GM12874 (cell line): ENCODE measurements around the gene NDUFB8.

Source experiments
- TF ChIP-seq, protein P1 (sequence below): IDR thresholded peaks from 2 replicates; pipeline ENCODE4 v1.5.1; 2011; ENCODE audit warnings: low read depth, mild to moderate bottlenecking, control low read depth, low read length, moderate library complexity; ENCODE audit not compliant: insufficient read depth

Gene NDUFB8

DNA sequence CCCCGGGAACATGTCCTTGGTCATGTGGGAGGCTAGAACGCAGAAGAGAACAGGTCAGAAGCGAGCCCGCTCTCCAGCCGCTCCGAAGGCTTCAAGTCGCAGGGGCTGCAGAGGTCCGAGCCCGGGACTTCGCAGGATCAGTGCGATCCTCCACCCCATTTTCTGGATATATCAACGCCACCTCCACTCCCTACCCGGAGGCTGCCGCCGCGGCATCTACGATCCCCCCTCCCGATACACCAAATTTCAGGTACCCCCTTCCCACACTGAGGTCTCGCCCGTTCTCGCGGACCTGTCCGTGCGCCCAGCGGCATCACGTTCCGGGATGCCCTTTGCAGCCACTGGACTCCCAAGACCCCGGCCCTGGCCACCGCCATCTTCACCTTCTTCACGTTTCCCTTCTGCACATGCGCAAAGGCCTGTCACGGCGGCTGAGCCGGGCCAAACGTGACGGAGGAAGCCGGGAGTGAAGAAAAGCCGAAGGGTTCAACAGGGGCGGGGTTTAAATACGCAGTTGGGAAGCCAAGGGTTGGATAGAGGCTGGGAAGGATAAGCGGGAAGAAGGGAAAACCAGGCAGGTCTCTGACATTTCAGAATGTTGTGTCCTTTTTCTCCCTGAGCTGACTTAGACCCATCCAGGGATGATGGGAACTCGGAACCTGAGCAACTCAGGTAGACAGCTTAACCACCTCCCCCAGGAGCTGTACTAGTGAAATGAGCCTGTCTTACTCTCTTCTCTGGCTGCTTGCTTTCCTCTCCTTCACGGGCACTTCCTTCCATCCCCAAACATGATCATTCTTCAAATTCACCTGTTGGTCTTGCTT is at the start of gene NDUFB8:
TSS of gene NDUFB8 (minus strand) at position 397 of the 824 bp plus-strand sequence. CDS start at position 377, 20 bp downstream.
- TF ChIP-seq, protein P1, sequence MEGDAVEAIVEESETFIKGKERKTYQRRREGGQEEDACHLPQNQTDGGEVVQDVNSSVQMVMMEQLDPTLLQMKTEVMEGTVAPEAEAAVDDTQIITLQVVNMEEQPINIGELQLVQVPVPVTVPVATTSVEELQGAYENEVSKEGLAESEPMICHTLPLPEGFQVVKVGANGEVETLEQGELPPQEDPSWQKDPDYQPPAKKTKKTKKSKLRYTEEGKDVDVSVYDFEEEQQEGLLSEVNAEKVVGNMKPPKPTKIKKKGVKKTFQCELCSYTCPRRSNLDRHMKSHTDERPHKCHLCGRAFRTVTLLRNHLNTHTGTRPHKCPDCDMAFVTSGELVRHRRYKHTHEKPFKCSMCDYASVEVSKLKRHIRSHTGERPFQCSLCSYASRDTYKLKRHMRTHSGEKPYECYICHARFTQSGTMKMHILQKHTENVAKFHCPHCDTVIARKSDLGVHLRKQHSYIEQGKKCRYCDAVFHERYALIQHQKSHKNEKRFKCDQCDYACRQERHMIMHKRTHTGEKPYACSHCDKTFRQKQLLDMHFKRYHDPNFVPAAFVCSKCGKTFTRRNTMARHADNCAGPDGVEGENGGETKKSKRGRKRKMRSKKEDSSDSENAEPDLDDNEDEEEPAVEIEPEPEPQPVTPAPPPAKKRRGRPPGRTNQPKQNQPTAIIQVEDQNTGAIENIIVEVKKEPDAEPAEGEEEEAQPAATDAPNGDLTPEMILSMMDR: no peak

DNA sequence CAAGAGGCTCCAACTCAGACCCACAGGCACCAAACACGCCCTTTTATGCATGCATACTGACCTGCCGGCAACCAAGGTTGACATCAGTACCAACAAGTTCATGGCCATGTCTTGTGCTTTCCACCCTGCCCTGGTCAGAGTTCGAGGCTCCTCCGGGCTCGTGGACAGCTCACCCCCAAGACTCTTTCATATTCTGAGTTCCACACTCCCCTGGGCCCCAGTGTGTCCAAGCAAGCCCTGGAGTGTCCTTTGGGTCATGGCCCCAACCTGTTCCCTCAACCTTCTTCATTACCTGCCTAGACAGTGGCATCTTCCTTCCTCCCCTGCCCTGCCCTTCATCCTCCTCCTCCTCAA is 46.6 kb upstream of the NDUFB8 start:
- TF ChIP-seq, protein P1: no peak

DNA sequence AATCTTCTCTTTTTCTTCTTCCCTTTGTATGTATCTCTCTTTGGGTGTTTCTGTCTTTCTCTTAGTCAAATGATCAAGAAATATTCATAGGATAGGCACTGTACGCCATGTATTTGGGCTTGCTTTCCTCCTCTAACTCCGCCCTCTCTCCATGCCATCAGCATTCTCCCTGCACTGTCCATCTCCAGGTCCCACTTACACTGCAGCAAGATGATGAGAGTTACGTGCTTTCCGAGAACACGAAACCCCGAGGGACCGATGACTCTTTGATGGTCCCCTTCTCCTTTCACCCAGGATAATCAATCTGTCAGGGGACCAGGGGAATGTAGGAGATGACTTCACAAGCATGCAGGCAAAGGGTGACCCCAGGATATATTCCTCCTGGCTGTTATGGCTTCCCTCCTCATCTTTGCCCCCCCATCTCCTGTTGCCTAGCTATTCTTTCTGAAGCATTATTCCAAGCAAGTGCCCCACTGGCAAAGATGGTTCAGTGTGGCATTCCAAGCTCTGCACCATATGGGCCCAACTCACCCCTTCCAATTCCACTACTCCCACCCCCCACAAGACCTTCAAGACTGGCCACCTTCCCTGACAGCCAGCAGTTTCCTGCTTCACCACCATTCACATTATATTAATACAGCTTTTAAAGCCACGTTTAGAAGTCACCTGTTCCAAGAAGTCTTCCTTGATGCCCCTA is 46.1 kb upstream of the NDUFB8 start:
- TF ChIP-seq, protein P1: no peak

GRCh38 chr10:100571084-100571856 is 41.6 kb upstream of the NDUFB8 start:
- TF ChIP-seq, protein P1: no peak

- TF ChIP-seq, protein P1: no peak
Measured at GRCh38 chr10:100570506-100570905, 40.8 kb upstream of the NDUFB8 start.

DNA sequence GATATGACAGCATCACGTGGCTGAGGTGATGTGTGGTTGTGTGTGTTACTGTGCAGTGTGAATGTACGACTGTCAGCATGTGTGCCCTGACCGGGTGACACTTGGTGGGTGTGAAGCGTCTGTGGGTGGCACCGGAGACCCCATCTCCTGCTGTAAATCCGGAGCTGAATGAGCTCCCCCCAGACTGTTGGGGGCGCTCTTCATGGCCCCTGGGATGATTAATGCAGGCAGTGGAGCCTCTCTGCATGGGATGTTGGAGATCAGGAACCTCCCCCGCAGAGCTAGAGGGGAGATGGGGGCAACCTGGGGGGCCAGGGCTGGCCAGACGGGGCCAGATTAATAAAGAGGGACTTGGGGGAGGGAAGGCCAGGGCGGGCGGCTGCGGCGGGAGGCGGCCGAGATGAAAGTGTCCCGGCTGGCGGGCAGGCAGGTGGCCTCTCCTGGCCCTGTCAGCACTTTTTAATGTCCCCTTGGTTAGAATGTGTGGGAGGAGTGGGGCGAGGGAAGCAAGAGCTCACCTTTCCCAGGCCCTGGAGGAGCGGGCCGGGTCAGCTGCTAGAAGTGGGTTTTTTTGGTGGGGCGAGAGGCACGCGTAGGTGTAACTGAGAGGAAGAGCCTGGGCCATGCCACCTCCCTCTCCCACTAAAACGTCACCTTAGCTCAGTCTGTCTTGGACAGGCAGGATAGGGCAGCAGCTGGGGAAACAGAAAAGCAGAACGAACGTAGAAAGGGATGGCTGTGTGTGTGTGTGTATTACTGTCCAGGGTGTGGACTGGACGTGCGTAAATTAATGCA is 40.2 kb upstream of the NDUFB8 start:
- TF ChIP-seq, protein P1: no peak
